Testis (tissue), 2 donors: ENCODE measurements around the gene FAM20A.
"Not testable (repeated sequence)": the region's sequence is repeated elsewhere in the genome, so short reads cannot be mapped to it uniquely, and the experiment has no call there.

Source experiments
- POLR2A ChIP-seq: fragments of 450-650 bp; IDR thresholded peaks from one replicate; pipeline ENCODE4 v1.6.1; 2017; ENCODE audit warnings: antibody characterized with exemption, mild to moderate bottlenecking, moderate library complexity
- TF ChIP-seq, protein P1 (sequence below), 3 experiments: fragments of 450-650 bp in 2 of 3; fragments of 200-600 bp in 1 of 3; sonication (generic) in 1 of 3; IDR thresholded peaks; one replicate each; pipeline ENCODE4 v1.5.1; 2016 to 2019; ENCODE audit warnings: antibody characterized with exemption in 3 of 3, mild to moderate bottlenecking in 2 of 3, moderate library complexity in 1 of 3

DNA sequence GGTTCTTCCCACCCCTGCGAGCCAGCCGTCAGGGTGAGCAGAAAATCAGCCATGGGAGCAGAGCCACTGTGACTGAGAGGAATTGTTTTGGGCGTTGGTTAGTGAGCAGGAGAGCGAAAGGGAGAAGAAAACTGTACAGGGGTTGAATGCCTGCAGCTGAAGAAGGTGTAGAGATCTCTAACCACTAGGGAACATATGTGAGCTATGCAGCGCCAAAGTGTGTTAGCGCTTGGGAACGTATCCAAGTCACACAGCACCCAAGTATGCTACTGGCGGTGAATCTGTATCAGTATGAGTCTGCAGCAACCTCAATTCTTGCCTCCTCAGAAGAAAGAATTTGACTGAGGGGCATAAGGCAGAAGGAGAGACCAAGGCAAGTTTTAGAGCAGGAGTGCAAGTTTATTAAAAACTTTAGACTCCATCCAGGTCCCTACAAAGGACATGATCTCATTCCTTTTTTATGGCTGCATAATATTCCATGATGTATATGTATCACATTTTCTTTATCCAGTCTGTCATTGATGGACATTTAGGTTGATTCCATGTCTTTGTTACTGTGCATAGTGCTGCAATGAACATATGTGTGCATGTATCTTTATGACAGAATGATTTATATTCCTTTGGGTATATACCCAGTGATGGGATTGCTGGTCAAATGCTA is 108.6 kb downstream of the FAM20A start:
- TF ChIP-seq, protein P1, sequence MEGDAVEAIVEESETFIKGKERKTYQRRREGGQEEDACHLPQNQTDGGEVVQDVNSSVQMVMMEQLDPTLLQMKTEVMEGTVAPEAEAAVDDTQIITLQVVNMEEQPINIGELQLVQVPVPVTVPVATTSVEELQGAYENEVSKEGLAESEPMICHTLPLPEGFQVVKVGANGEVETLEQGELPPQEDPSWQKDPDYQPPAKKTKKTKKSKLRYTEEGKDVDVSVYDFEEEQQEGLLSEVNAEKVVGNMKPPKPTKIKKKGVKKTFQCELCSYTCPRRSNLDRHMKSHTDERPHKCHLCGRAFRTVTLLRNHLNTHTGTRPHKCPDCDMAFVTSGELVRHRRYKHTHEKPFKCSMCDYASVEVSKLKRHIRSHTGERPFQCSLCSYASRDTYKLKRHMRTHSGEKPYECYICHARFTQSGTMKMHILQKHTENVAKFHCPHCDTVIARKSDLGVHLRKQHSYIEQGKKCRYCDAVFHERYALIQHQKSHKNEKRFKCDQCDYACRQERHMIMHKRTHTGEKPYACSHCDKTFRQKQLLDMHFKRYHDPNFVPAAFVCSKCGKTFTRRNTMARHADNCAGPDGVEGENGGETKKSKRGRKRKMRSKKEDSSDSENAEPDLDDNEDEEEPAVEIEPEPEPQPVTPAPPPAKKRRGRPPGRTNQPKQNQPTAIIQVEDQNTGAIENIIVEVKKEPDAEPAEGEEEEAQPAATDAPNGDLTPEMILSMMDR (IDR thresholded peaks at IDR 0.05): not testable (repeated sequence)
- TF ChIP-seq POLR2A: not testable (repeated sequence)
